ENCODE data around the gene REPS1.
"Not testable (repeated sequence)": the region's sequence is repeated elsewhere in the genome, so short reads cannot be mapped to it uniquely, and the experiment has no call there.

The REPS1 gene, protein sequence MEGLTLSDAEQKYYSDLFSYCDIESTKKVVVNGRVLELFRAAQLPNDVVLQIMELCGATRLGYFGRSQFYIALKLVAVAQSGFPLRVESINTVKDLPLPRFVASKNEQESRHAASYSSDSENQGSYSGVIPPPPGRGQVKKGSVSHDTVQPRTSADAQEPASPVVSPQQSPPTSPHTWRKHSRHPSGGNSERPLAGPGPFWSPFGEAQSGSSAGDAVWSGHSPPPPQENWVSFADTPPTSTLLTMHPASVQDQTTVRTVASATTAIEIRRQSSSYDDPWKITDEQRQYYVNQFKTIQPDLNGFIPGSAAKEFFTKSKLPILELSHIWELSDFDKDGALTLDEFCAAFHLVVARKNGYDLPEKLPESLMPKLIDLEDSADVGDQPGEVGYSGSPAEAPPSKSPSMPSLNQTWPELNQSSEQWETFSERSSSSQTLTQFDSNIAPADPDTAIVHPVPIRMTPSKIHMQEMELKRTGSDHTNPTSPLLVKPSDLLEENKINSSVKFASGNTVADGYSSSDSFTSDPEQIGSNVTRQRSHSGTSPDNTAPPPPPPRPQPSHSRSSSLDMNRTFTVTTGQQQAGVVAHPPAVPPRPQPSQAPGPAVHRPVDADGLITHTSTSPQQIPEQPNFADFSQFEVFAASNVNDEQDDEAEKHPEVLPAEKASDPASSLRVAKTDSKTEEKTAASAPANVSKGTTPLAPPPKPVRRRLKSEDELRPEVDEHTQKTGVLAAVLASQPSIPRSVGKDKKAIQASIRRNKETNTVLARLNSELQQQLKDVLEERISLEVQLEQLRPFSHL

DNA sequence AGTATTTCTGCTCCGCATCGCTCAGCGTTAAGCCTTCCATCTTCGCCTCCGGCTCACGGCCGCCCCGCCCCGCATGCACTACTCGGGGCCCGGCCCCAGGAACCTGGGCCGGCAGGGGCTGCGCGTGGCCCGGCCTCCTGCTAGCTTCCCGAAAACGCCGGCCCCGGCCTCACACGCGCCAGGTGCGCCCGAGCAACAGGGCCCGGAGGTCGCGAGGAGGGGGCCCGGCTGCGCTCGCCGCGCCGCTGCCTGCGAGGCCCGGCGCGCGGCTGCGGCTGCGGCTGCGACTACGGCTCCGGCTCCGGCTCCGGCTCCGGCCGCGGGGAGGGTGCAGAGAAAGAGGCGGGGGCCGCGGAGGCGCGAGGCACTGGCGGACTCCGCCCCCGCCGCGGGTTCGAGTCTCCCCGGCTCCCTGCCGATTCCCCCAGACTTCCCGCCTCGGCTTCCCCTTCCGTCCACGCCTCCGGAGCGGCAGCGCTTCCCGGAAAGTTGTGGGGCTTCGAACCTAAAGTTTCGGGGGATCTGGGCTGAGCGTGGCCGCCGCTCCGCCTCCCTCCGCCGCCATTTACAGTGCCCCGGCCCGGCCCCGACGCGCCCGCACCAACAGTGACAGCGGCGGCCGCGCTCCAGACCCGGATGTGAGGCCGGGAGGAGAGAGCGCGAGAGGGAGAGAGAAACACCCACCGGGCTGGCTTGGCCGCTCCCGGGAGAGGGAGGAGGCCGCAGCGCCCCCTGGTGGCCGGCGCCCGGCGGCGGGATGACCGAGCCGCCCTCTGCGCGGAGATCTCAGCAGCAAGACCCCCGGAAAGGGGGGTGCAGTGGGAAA lies at the start of gene REPS1:
TSS of gene REPS1 (minus strand) at position 611 of the 826 bp plus-strand sequence. CDS start at position 40, 571 bp downstream.
- peak; percentile 81 to 84 for DNase-seq (ENCODE audit: low read depth in 2 of 2)

DNA sequence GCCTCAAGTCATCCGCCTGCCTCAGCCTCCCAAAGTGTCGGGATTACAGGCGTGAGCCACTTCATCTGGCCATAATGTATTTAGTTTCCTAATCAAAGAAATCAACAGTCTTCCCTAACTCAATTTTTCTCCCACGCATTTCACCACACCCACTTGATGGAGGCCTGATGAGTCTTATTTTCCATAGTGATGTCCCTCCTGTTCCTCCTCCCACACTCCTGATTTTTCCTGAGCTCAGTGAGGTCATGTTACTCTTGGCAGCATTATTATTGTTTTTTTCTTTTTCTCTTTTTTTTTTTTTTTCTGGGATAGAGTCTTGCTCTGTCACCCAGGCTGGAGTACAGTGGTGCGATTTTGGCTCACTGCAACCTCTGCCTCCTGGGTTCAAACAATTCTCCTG lies 49.4 kb upstream of the REPS1 start:
- no peak for DNase-seq (ENCODE audit: low read depth in 2 of 2)

DNA sequence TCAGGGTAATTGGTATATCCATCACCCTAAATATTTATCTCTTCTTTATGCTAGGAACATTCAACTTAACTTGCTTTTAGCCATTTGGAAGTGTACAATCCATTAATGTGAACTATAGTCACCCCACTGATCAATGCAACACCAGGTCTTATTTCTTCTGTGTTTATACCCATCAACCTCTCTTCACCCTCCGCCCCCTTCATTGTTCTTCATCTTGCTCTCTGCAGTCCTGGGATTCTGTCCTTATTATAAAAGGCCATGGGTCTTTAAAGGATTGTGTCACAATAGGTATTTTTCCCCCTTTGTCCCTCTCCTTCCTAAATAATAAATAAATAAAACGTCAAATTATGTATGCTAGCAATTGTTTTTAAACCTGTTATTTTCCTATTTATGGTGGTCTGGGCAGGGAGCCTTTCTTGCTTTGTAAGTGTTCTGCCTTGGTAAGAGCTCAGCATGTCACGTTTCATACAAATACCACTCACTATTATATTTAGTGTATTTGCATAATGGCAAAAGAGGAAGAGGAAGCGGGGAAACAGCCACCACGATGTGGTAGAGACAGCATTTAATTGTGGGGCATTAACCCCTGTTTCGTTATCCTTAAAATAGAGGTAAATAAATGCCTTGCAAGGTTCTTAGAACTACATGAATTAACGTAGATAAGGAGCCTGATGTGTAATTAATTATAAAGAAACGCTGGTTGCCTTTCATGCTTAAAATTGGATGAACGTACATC lies 42.3 kb upstream of the REPS1 start:
- DNase-seq (ENCODE audit: low read depth in 2 of 2) = no peak

DNA sequence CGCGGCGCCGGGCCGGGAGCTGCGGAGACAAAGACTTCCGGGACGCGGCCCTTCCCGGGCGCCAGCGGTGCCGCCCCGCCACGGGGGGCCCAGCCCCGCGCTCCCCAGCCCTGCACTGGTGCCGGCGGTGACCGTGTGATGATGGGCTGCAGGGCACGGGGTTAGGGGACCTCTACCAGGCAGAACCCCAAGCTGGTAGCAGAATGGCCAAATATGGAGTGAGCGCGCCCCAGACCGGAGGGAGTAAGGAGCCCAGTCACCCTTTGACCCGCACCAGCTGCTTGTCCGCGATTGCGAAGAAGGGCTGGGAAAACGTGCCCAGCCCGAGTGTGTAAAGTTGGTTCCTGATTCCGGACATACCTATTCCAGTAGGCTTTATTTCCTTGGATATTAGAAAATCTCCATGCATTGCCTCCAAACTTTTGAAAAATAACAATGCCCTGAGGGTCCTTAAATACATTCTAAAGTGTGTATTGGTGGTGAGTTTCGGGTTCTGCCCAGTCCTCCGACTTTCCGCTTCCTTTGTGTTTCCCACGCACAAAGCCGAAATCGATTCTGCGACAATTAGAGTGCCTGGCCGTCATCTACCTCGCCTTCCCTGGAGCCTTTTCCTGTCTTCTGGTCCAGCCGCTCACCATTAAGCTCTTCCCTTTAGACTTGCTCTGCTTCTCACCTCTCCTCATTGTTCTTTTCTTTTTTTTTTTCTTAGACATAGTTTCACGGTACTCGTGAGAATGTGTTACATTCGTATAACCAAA lies 41.6 kb upstream of the REPS1 start:
- no peak for DNase-seq (ENCODE audit: low read depth in 2 of 2)

DNA sequence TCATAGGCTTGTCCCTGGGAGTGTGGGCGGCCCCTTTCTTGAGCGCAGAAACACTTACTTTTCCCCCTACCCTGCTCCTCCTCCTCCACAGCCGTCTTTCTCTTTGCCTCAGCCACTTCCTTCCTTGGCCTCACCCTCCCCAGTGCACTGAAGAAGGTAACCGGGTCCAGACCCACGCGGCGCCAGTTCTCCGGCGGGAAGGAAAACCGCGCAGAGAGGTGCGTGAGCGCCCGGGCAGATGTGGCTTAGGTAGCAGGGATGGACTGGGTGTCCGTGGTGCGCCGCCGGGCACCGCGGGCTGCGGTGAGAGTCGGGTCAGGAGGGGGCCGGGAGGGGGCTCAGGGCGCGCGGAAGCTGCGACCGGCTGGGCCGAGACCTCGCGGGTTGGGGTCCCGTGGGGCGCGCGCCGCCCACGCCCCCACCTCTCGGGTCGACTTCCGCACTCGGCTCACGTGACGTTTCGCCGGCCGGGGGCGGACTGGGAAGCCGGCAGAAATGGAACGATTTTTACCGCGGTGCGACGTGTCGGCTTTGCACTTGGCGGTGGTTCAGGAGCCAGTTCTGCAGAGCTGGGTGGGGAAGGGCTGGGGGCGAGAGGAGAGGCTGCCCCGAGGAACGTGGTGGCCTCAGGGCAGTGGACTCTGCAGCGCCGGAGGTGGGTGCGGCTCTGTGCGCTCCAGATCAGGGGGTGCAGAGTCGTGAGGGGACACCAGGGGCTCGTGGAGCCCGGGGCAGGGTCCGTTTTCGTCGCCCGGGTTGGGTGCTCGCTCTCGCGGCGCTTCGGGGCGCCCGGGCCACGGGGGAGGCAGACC lies 40.8 kb upstream of the REPS1 start, which contains the start of gene ABRACL:
TSS of gene ABRACL (plus strand) at position 88 of the 812 bp plus-strand sequence. CDS start 5,416 bp downstream, outside the sequence.
- peak; percentile 62 to 76 for DNase-seq (ENCODE audit: low read depth in 2 of 2)

DNA sequence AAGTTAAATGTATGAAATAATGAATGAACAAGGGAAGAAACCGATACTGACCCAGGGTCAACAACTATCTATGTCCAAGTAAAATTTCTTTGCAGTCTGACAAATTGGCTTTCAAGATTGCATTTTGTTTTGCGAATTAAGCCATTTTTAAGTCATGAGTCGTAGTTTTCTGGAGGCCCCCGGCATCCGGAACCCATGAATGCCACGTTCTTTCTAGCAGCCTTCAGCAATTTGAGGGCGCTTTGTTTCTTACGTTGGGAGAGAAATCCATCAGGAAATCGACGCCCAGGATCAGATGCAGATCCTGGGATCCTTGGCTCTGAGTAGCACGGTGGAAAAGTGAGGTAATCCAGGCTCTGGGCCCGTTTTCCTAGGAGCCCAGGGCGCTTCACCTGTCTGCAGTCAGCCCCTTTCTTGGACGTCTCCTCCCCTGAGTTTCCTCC lies 40.2 kb upstream of the REPS1 start:
- DNase-seq (ENCODE audit: low read depth in 2 of 2) = no peak

DNA sequence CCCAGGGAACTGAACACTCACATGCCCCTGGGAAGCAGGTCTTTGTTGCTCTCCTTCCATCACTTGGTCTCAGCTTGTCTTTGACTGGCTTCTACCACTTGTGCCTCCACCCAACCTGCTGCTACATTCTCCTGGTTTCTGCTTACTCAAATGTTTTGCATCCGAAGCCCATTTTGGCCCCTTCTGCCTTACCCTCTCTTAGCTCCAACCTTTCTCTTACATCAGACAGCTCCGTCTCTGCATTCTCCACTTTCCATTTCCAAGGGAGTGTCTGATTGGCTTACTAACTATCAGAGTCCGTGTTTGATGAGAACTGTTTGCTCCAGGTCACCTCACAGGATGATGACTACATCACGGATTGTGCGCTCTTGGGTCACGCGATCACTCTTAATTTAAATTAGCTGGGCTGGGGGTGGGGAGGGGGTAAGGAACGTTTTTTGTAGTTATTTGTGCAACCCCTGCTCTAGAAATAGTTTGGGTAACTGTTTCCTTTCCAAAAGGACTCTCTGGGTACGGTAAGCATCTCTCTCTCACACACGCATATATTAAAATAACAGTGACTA lies 39.6 kb upstream of the REPS1 start:
- peak in 1 of 2 donors; percentile 3 for DNase-seq (ENCODE audit: low read depth in 2 of 2)

DNA sequence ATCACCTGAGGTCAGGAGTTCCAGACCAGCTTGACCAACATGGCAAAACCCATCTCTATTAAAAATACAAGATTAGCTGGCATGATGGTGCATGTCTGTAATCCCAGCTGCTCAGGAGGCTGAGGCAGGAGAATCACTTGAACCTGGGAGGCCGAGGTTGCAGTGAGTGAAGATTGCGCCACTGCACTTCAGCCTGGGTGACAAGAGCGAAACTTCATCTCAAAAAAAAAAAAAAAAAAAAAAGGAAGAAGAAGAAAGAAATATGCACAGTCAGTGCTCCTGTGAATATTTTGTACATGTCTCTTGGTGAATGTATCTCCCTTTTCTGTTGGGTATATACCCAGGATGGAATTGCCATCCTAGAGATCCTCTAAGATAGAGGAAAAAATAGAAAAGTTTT lies 37.4 kb upstream of the REPS1 start:
- DNase-seq (ENCODE audit: low read depth in 2 of 2) = not testable (repeated sequence)

DNA sequence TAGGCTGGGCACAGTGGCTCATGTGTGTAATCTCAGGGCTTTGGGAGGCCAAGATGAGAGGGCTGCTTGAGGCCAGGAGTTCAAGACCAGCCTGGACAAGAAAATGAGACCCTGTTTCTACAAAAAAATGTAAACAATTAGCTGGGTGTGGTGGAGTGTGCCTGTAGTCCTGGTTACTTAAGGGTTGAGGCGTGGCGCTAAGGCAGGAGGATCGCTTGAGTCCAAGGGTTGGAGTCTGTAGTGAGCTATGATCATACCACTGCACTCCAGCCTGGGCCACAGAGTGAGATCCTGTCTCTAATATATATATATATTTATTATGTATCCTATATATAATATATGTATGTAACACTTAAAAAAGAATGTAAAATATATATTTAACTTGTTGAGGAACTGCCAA lies 32.6 kb upstream of the REPS1 start:
- DNase-seq (ENCODE audit: low read depth in 2 of 2) = no peak

DNA sequence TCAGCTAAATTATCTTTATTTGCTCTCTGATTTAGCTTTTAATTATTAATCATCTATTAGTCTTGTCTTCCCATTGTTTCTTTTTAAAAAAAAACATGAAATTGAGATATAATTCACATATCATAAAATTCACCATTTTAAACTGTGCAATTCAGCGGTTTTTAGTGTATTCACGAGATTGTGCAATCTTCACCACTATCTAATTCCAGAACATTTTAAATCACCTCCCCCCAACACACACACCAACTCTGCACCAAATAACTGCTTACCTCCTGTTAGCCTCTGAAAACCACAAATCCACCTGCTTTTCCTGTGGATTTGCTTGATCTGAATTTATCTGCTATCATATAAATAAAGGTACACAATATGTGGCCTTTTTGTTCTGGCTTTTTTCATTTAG lies 31.7 kb upstream of the REPS1 start:
- no peak for DNase-seq (ENCODE audit: low read depth in 2 of 2)

DNA sequence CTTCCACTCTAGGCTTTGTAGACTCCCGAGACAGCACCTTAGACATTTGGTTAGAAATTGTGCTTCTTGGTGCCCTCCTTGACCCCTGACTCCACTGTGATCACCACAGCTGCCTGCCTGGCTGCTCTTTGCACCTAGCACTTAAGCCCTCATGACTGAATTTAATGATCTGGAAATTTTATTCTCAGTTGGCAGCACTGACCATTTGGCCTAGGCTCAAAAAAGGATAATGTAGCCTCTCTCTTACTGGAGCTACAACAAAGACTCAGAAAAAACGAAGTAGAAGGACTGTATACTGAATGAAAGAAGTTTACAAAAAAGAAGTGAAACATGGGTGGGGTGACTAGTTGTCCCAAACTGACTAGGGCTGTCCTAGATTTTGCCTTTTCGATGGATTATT lies 29.2 kb upstream of the REPS1 start:
- no peak for DNase-seq (ENCODE audit: low read depth in 2 of 2)

DNA sequence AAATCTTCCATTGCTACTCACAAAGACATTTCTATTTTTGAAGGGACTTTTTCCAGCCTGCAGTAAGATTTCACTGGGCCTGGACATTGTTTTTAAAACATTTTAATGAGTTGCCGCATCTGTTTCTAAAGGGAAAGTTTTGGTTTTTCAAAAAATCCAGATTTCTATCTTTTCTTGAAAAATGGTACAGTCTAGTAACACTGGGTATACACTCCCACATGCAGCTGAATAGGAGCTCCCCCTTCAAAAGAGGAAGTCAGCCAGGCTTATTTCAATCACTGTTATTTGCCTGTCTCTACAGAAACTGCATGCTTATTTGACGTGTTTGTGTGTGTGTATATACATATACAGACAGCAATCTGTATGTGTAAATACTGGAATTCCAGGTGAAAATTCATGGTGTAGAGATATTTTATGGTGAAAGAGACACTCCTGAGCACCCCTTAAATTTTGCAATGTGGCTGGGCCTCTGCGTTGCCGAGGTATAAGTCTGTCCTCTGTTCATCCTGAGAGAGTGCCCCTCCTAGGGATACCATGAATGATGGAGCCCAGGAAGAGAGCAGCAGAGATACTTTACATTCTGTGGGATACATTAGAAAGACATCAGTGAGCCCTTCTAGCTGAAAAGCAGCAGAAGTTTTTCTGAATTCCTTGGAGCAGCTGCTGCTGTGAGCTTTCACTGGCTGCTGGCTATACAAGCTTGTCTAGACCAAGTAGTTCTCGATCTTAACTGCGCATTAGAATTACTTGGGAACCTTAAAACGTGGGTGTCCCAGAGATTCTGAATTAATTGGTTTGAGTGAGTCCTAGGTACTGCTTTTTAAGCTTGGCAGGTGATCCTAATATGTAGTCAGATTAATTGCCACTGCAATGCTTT lies 28.5 kb upstream of the REPS1 start:
- no peak for DNase-seq (ENCODE audit: low read depth in 2 of 2)

DNA sequence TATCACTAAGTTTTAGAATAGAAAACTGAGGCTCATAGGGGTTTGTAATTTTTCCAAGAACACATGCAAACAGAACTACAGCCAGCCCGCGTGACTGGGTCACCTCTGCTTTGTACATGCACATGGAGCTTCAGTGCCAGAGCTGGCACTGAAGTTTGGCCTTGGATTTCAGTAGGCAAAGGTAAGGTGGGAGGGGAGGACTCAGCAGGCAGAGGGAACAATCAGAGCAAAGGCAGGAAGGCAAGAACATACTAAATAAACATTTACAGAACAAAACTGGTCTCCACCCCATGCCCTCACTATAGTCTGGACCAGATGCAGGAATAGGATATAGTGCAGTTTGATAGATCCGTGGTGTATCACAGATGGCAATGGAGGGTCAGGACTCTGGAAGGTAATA lies 26.9 kb upstream of the REPS1 start:
- DNase-seq (ENCODE audit: low read depth in 2 of 2) = no peak

DNA sequence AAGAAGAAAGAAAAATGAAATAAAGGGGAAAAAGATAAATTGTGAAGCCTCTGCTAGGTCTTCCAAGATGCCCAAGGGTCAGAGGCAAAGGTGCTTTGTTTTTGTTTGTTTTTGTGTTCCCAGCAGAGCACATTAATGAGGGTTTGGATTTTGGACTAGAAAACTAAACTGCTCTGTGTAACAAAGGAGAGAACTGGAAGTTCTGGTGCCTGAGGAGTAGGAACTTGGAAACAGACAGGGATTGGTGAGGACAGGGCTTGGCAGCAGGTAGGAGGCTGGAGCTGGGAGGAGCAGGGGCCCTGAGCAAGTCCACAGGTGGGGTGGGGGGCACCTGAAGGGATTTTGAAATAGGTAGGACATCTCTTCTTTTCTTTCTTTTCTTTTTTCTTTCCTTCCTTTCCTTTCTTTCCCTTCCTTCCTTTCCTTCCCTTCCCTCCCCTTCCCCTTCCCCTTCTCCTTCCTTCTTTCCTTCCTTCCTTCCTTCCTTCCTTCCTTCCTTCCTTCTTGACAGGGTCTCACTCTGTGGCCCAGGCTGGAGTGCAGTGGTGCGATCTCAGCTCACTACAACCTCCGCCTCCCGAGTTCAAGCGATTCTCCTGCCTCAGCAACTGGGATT lies 25.2 kb upstream of the REPS1 start:
- DNase-seq (ENCODE audit: low read depth in 2 of 2) = no peak

DNA sequence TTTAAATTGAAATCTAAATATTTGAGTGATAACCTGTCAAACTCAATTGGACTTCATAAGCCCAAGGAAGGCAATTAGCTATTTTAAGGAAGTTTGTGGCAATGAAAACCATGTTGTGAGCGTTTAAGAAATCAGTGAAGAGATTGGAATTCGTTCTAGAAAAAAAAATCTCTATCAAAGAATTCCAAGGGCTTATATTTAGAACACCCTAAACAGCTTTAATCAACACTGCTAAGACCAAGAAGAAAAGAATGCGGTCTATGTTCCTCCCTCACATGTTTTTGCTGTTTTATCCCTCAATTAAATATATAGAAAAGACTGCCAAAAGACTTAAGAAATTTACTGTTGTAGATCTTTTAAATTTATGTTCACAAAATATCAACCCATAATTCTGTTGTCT lies 23.9 kb upstream of the REPS1 start:
- no peak for DNase-seq (ENCODE audit: low read depth in 2 of 2)

DNA sequence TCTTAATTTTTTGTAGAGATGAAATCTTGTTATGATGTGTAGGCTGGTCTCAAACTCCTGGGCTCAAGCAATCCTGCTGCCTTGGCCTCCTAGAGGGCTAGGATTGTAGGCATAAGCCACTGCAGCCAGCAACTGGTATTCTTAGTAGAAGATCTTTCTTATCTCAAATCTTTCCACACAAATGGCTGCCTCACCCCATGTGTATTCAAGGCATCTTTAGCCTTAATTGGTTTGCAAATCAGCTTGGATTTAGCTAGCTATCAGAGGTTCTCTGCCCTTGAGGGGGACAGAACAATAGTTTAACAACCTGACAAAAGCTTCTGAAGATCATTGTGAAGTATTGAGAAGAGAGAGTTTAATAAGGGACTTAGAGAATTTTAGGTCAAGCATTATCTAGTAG lies 22.6 kb upstream of the REPS1 start:
- DNase-seq (ENCODE audit: low read depth in 2 of 2) = no peak

DNA sequence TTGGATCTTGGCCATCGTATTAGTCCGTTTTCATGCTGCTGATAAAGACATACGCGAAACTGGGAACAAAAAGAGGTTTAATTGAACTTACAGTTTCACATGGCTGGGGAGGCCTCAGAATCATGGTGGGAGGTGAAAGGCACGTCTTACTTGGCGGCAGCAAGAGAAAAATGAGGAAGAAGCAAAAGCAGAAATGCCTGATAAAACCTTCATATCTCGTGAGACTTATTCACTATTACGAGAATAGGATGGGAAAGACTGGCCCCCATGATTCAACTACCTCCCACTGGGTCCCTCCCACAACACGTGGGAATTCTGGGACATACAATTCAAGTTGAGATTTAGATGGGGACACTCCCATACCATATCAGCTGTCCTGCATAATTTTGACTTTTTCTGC lies 20.1 kb upstream of the REPS1 start:
- DNase-seq (ENCODE audit: low read depth in 2 of 2) = no peak

DNA sequence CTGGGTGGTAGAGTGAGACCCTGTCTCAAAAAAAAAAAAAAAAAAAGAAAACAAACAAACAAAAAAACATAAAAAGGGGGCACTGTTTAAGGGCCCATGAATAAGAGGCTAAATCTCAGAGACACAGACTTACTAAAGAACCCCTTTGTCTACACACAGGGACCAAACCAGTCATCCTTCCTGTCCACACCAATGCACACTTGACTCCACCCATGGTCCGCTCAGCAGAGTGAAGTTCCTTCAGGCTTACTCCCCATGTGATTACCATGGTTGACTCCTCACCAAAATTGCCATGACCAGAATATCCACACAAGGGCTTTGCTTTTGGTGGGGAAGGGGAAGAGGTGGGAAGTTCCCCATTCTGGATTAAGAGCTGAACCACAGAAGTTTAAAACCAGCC lies 19.4 kb upstream of the REPS1 start:
- no peak for DNase-seq (ENCODE audit: low read depth in 2 of 2)

Measured in activated CD8-positive, alpha-beta memory T cell treated with anti-CD3 and anti-CD28 coated beads for 4 hours (primary cell).